Activated CD4-positive, alpha-beta memory T cell treated with anti-CD3 and anti-CD28 coated beads for 36 hours (primary cell): ENCODE measurements around the gene TSPAN15. TPM values are rescaled to one million over a fixed set of nuclear protein-coding genes. Genes with fewer than 3 reads are reported as not detected.

Experiments
- CTCF ChIA-PET: fragments of 350-600 bp; sonication (Branson Sonifier 250); formaldehyde crosslinking; loops from one replicate; lab custom pipeline; 2021; ENCODE audit warnings: antibody characterized with exemption, inconsistent platforms; lab: Charles Lee
- POLR2A ChIA-PET: fragments of 350-600 bp; sonication (Branson Sonifier 250); formaldehyde crosslinking; loops from one replicate; lab custom pipeline; 2021; ENCODE audit warnings: antibody characterized with exemption; lab: Charles Lee
- DNase-seq: peaks from one replicate; pipeline ENCODE4 v3.0.0-alpha.2; 2020
- H3K27ac Mint-ChIP-seq: one replicate; pipeline ENCODE4 v1.8.0; 2021; ENCODE audit warnings: mixed read lengths
- H3K27me3 Mint-ChIP-seq: one replicate; pipeline ENCODE4 v1.8.0; 2021; ENCODE audit warnings: mixed read lengths
- H3K36me3 Mint-ChIP-seq: one replicate; pipeline ENCODE4 v1.8.0; 2021; ENCODE audit warnings: mixed read lengths
- H3K4me1 Mint-ChIP-seq: one replicate; pipeline ENCODE4 v1.8.0; 2021; ENCODE audit warnings: low read depth, mixed read lengths
- H3K4me3 Mint-ChIP-seq: one replicate; pipeline ENCODE4 v1.8.0; 2021; ENCODE audit warnings: mild to moderate bottlenecking, mixed read lengths
- H3K9me3 Mint-ChIP-seq: one replicate; pipeline ENCODE4 v1.8.0; 2021; ENCODE audit warnings: mixed read lengths
- intact Hi-C: fragments of 100-400 bp; cut with micrococcal nuclease; formaldehyde crosslinking; loops from one replicate; pipeline ENCODE4 v1.15.1; 2023
- total RNA-seq, 2 experiments: library from RNA; stranded (reverse); gene quantifications; one replicate each; pipeline ENCODE4 v1.2.3, GENCODE V29; 2021

TSPAN15 gene
- total RNA-seq, 2 experiments from 2014 or later, result 2.5 to 3.1 TPM

GRCh38 chr10:69460576-69461242 lies 9.4 kb downstream of the TSPAN15 start:
- no peaks in the 10 kb centered on the region for H3K9me3 Mint-ChIP-seq
- DNase-seq, result no peak
- CTCF ChIA-PET, result interaction anchor here (0.8 kb wide), 1 partner anchor 11 kb away, joined by 3 read pairs; no protein-coding TSS in a partner anchor
- H3K4me1 Mint-ChIP-seq, result peaks cover 23% of the 10 kb centered on the region
- no peak overlapping the region for H3K27ac Mint-ChIP-seq
- no peaks in the 10 kb centered on the region for H3K36me3 Mint-ChIP-seq
- intact Hi-C loops, result no loop called here
- no peaks in the 10 kb centered on the region for H3K27me3 Mint-ChIP-seq
- POLR2A ChIA-PET, result interaction anchor here (0.8 kb wide), 1 partner anchor 9 kb away, joined by 3 read pairs; the partner anchor contains the start of gene TSPAN15
- H3K4me3 Mint-ChIP-seq, result no peak overlapping the region

GRCh38 chr10:69461243-69462025 lies 10.2 kb downstream of the TSPAN15 start:
- no peak for DNase-seq
- H3K27ac Mint-ChIP-seq, result no peak overlapping the region
- no peak overlapping the region for H3K4me3 Mint-ChIP-seq
- ChIA-PET POLR2A (interaction anchor here (0.8 kb wide), 1 partner anchor 10 kb away, joined by 3 read pairs; the partner anchor contains the start of gene TSPAN15), CTCF (no interaction called here)
- H3K27me3 Mint-ChIP-seq, result no peaks in the 10 kb centered on the region
- H3K36me3 Mint-ChIP-seq, result no peaks in the 10 kb centered on the region
- H3K4me1 Mint-ChIP-seq, result peaks cover 30% of the 10 kb centered on the region
- H3K9me3 Mint-ChIP-seq, result no peaks in the 10 kb centered on the region
- intact Hi-C loops, result no loop called here

- Mint-ChIP-seq H3K36me3 (no peaks in the 10 kb centered on the region), H3K4me3 (no peak overlapping the region), H3K4me1 (peaks cover 28% of the 10 kb centered on the region), H3K27ac (no peak overlapping the region), H3K9me3 (no peaks in the 10 kb centered on the region), H3K27me3 (no peaks in the 10 kb centered on the region)
- POLR2A ChIA-PET, result interaction anchor here (0.9 kb wide), 1 partner anchor 20 kb away, joined by 3 read pairs; no protein-coding TSS in a partner anchor
- CTCF ChIA-PET, result interaction anchor here (0.7 to 3.6 kb wide), 4 partner anchors 12 to 57 kb away, joined by 3 to 19 read pairs (median 4); partner anchors contain the start of gene TSPAN15
- intact Hi-C loops, result no loop called here
- no peak for DNase-seq
Observed at GRCh38 chr10:69463886-69464285, 12.6 kb downstream of the TSPAN15 start.

- POLR2A ChIA-PET, result no interaction called here
- CTCF ChIA-PET, result interaction anchor here (0.7 to 3.6 kb wide), 3 partner anchors 12 to 56 kb away, joined by 3 to 19 read pairs (median 3); partner anchors contain the start of gene TSPAN15
Observed at GRCh38 chr10:69464401-69464800, 13.1 kb downstream of the TSPAN15 start.

GRCh38 chr10:69464801-69465401 lies 13.6 kb downstream of the TSPAN15 start:
- Mint-ChIP-seq H3K27ac (peak overlapping the region; percentile 62), H3K4me1 (peaks cover 28% of the 10 kb centered on the region), H3K27me3 (no peaks in the 10 kb centered on the region), H3K9me3 (no peaks in the 10 kb centered on the region), H3K4me3 (no peak overlapping the region), H3K36me3 (no peaks in the 10 kb centered on the region)
- POLR2A ChIA-PET, result interaction anchor here (1.0 kb wide), 1 partner anchor 250 kb away, joined by 3 read pairs; no protein-coding TSS in a partner anchor
- CTCF ChIA-PET, result interaction anchor here (0.9 to 3.6 kb wide), 2 partner anchors 15 to 57 kb away, joined by 3 to 19 read pairs; partner anchors contain the start of gene TSPAN15
- intact Hi-C loops, result no loop called here
- peak; percentile 16 for DNase-seq

More at GRCh38 chr10:69464401-69464800, 13.1 kb downstream of the TSPAN15 start:
- Mint-ChIP-seq H3K4me1 (peaks cover 28% of the 10 kb centered on the region), H3K27me3 (no peaks in the 10 kb centered on the region), H3K9me3 (no peaks in the 10 kb centered on the region), H3K4me3 (no peak overlapping the region), H3K36me3 (no peaks in the 10 kb centered on the region), H3K27ac (peak overlapping the region; percentile 62)
- no peak for DNase-seq
- intact Hi-C loops, result no loop called here

- Mint-ChIP-seq H3K27me3 (no peaks in the 10 kb centered on the region), H3K27ac (peak overlapping the region; percentile 25), H3K4me3 (no peak overlapping the region), H3K9me3 (no peaks in the 10 kb centered on the region), H3K4me1 (peaks cover 28% of the 10 kb centered on the region), H3K36me3 (no peaks in the 10 kb centered on the region)
- CTCF ChIA-PET, result interaction anchor here (0.9 to 3.6 kb wide), 3 partner anchors 16 to 58 kb away, joined by 3 to 19 read pairs (median 3); partner anchors contain the start of gene TSPAN15
- intact Hi-C loops, result no loop called here
- POLR2A ChIA-PET, result interaction anchor here (1.0 kb wide), 1 partner anchor 250 kb away, joined by 3 read pairs; no protein-coding TSS in a partner anchor
- no peak for DNase-seq
Observed at GRCh38 chr10:69465457-69466157, 14.3 kb downstream of the TSPAN15 start.

- H3K4me3 Mint-ChIP-seq, result no peak overlapping the region
- POLR2A ChIA-PET, result no interaction called here
Observed at GRCh38 chr10:69466158-69466490, 14.9 kb downstream of the TSPAN15 start.

GRCh38 chr10:69466689-69467088 lies 15.4 kb downstream of the TSPAN15 start:
- intact Hi-C loops, result no loop called here
- ChIA-PET CTCF (interaction anchor here (3.6 kb wide), 1 partner anchor 17 kb away, joined by 19 read pairs; the partner anchor contains the start of gene TSPAN15), POLR2A (no interaction called here)
- H3K9me3 Mint-ChIP-seq, result no peaks in the 10 kb centered on the region
- H3K4me1 Mint-ChIP-seq, result peaks cover 28% of the 10 kb centered on the region
- H3K36me3 Mint-ChIP-seq, result no peaks in the 10 kb centered on the region
- no peaks in the 10 kb centered on the region for H3K27me3 Mint-ChIP-seq
- no peak overlapping the region for H3K4me3 Mint-ChIP-seq
- no peak for DNase-seq
- no peak overlapping the region for H3K27ac Mint-ChIP-seq

More at GRCh38 chr10:69466158-69466490, 14.9 kb downstream of the TSPAN15 start:
- no peak for DNase-seq
- CTCF ChIA-PET, result interaction anchor here (0.9 to 3.6 kb wide), 2 partner anchors 17 to 49 kb away, joined by 3 to 19 read pairs; partner anchors contain the start of gene TSPAN15
- no peak overlapping the region for H3K27ac Mint-ChIP-seq
- H3K36me3 Mint-ChIP-seq, result no peaks in the 10 kb centered on the region
- peaks cover 28% of the 10 kb centered on the region for H3K4me1 Mint-ChIP-seq
- H3K9me3 Mint-ChIP-seq, result no peaks in the 10 kb centered on the region
- intact Hi-C loops, result no loop called here
- H3K27me3 Mint-ChIP-seq, result no peaks in the 10 kb centered on the region

- intact Hi-C loops, result no loop called here
- Mint-ChIP-seq H3K9me3 (no peaks in the 10 kb centered on the region), H3K27me3 (no peaks in the 10 kb centered on the region), H3K4me3 (no peak overlapping the region), H3K36me3 (no peaks in the 10 kb centered on the region), H3K4me1 (peaks cover 25% of the 10 kb centered on the region), H3K27ac (no peak overlapping the region)
- ChIA-PET CTCF (interaction anchor here (1.3 to 2.7 kb wide), 2 partner anchors 18 to 47 kb away, joined by 3 to 8 read pairs; no protein-coding TSS in a partner anchor), POLR2A (interaction anchor here (1.0 kb wide), 1 partner anchor 9 kb away, joined by 3 read pairs; no protein-coding TSS in a partner anchor)
- no peak for DNase-seq
Observed at GRCh38 chr10:69467928-69468750, 16.9 kb downstream of the TSPAN15 start.

GRCh38 chr10:69468751-69469089 lies 17.5 kb downstream of the TSPAN15 start:
- Mint-ChIP-seq H3K27ac (no peak overlapping the region), H3K4me1 (peaks cover 22% of the 10 kb centered on the region), H3K4me3 (no peak overlapping the region), H3K36me3 (no peaks in the 10 kb centered on the region), H3K27me3 (no peaks in the 10 kb centered on the region), H3K9me3 (no peaks in the 10 kb centered on the region)
- ChIA-PET POLR2A (no interaction called here), CTCF (interaction anchor here (1.3 to 2.7 kb wide), 2 partner anchors 19 to 47 kb away, joined by 3 to 8 read pairs; no protein-coding TSS in a partner anchor)
- intact Hi-C loops, result no loop called here
- no peak for DNase-seq
